Breast epithelium (tissue), 4 donors: Measurements from ENCODE around the gene JMJD8. TPM values are rescaled to one million over a fixed set of nuclear protein-coding genes. Genes with fewer than 3 reads are reported as not detected.

Experiments
- DNase-seq, 2 donors: peaks; one replicate each; pipeline ENCODE4 v3.0.0-alpha.2; 2019; ENCODE audit warnings: low spot score in 2 of 2
- H3K27ac ChIP-seq, 2 donors: fragments of 200-600 bp; sonication (generic) in 1 of 2; one replicate each; pipeline ENCODE4 v1.5.1; 2016 to 2019; ENCODE audit warnings: mild to moderate bottlenecking in 1 of 2
- H3K27me3 ChIP-seq, 2 donors: fragments of 200-600 bp; sonication (generic) in 1 of 2; one replicate each; pipeline versions ENCODE4 v1.5.1 to v1.6.0; 2017 to 2019; ENCODE audit warnings: control low read depth in 1 of 2, mild to moderate bottlenecking in 1 of 2
- H3K36me3 ChIP-seq: fragments of 200-600 bp; one replicate; pipeline ENCODE4 v1.5.1; 2019
- H3K4me1 ChIP-seq, 2 donors: fragments of 200-600 bp; sonication (generic); one replicate each; pipeline ENCODE4 v1.5.1; 2016 to 2019; ENCODE audit warnings: control low read depth in 1 of 2
- H3K4me3 ChIP-seq, 3 donors: fragments of 200-600 bp; sonication (generic); 1 replicate in 2 of 3; 2 replicates in 1 of 3; pipeline ENCODE4 v1.5.1; 2016 to 2019; ENCODE audit warnings: mild to moderate bottlenecking in 3 of 3, moderate library complexity in 2 of 3
- H3K9me3 ChIP-seq, 2 donors: fragments of 200-600 bp; sonication (generic) in 1 of 2; one replicate each; pipeline ENCODE4 v1.5.1; 2016 to 2019; ENCODE audit warnings: control low read depth in 1 of 2
- CTCF ChIP-seq, 3 donors: fragments of 450-650 bp; IDR thresholded peaks; one replicate each; pipeline ENCODE4 v1.5.1; 2016 to 2017; ENCODE audit warnings: antibody characterized with exemption in 3 of 3, mild to moderate bottlenecking in 3 of 3, moderate library complexity in 3 of 3
- POLR2A ChIP-seq: fragments of 450-650 bp; IDR thresholded peaks from one replicate; pipeline ENCODE4 v1.6.1; 2016; ENCODE audit warnings: antibody characterized with exemption, mild to moderate bottlenecking, moderate library complexity
- POLR2AphosphoS5 ChIP-seq, 3 donors: sonication (generic); formaldehyde crosslinking; IDR thresholded peaks; one replicate each; pipeline ENCODE4 v1.6.1; 2017; ENCODE audit warnings: antibody characterized with exemption in 3 of 3
- intact Hi-C: fragments of 100-400 bp; cut with DNase I; formaldehyde crosslinking; loops from one replicate; pipeline ENCODE4 v1.15.1; 2023; ENCODE audit warnings: low total_unique reads
- total RNA-seq, 3 donors: library from RNA; depleted of rRNA; stranded (reverse); fragments of >200 nt; gene quantifications; one replicate each; pipeline ENCODE4 v1.1.0, GENCODE V29; 2016

The JMJD8 gene
- total RNA-seq, 3 donors from 2014 or later, result 67.2 to 83.4 (median 67.5) TPM

- no peak for DNase-seq
- TF ChIP-seq POLR2A (no peak), POLR2AphosphoS5 (IDR thresholded peaks at IDR 0.05) (no peak)
- Histone ChIP-seq H3K4me3 (no peak overlapping the region), H3K9me3 (no peaks in the 10 kb centered on the region), H3K4me1 (peaks cover 9 to 27% of the 10 kb centered on the region in 2 donors), H3K27ac (no peak overlapping the region), H3K36me3 (no peaks in the 10 kb centered on the region), H3K27me3 (no peaks in the 10 kb centered on the region)
- intact Hi-C loops, result no loop called here
These were observed 40.9 kb upstream of the JMJD8 start for GRCh38 chr16:725041-725376.

- TF ChIP-seq CTCF (IDR thresholded peaks at IDR 0.05) (no peak), POLR2AphosphoS5 (IDR thresholded peaks at IDR 0.05) (no peak), POLR2A (no peak)
- Histone ChIP-seq H3K27me3 (no peaks in the 10 kb centered on the region), H3K9me3 (no peaks in the 10 kb centered on the region), H3K4me1 (peaks cover 12 to 30% of the 10 kb centered on the region in 2 donors), H3K36me3 (no peaks in the 10 kb centered on the region), H3K4me3 (no peak overlapping the region), H3K27ac (no peak overlapping the region)
- no peak for DNase-seq
- intact Hi-C loops, result no loop called here
These were observed 40.3 kb upstream of the JMJD8 start for GRCh38 chr16:724188-725040.

DNA sequence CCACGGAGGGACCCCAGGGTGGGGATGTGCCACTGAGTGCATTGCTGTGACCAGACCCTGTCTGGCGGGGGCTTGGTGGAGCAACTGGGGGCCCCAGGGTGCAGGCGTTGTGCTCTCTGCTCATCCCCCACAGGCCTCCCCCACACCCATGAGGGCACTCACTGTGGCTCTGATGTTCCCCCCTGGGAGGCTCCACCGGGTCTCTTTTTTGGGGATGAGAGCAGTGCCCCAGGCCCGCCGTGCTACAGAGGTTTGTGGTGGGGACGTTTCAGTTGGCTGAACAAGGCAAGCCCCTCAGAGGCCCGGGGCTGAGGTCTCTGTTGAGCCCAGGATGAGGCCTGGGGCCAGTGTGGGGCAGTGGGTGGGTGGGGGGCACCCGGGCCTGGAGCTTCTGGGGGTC lies 39.6 kb upstream of the JMJD8 start:
- no peak for DNase-seq
- H3K4me1 ChIP-seq, result peaks cover 12 to 30% of the 10 kb centered on the region in 2 donors

GRCh38 chr16:722835-723633 lies 38.9 kb upstream of the JMJD8 start:
- no peak for TF ChIP-seq CTCF (IDR thresholded peaks at IDR 0.05)
- no peak for TF ChIP-seq POLR2A
- TF ChIP-seq POLR2AphosphoS5 (IDR thresholded peaks at IDR 0.05), result no peak
- intact Hi-C loops, result no loop called here
- H3K27me3 ChIP-seq, result no peaks in the 10 kb centered on the region
- H3K36me3 ChIP-seq, result no peaks in the 10 kb centered on the region
- DNase-seq, result no peak
- H3K9me3 ChIP-seq, result no peaks in the 10 kb centered on the region
- peaks cover 12 to 25% of the 10 kb centered on the region in 2 donors for H3K4me1 ChIP-seq
- no peak overlapping the region for H3K27ac ChIP-seq
- H3K4me3 ChIP-seq, result no peak overlapping the region

More for the DNA sequence above, 39.6 kb upstream of the JMJD8 start:
- Histone ChIP-seq H3K27me3 (no peaks in the 10 kb centered on the region), H3K36me3 (no peaks in the 10 kb centered on the region), H3K9me3 (no peaks in the 10 kb centered on the region), H3K27ac (no peak overlapping the region), H3K4me3 (no peak overlapping the region)
- TF ChIP-seq CTCF (IDR thresholded peaks at IDR 0.05) (no peak), POLR2AphosphoS5 (IDR thresholded peaks at IDR 0.05) (no peak), POLR2A (no peak)
- intact Hi-C loops, result no loop called here

DNA sequence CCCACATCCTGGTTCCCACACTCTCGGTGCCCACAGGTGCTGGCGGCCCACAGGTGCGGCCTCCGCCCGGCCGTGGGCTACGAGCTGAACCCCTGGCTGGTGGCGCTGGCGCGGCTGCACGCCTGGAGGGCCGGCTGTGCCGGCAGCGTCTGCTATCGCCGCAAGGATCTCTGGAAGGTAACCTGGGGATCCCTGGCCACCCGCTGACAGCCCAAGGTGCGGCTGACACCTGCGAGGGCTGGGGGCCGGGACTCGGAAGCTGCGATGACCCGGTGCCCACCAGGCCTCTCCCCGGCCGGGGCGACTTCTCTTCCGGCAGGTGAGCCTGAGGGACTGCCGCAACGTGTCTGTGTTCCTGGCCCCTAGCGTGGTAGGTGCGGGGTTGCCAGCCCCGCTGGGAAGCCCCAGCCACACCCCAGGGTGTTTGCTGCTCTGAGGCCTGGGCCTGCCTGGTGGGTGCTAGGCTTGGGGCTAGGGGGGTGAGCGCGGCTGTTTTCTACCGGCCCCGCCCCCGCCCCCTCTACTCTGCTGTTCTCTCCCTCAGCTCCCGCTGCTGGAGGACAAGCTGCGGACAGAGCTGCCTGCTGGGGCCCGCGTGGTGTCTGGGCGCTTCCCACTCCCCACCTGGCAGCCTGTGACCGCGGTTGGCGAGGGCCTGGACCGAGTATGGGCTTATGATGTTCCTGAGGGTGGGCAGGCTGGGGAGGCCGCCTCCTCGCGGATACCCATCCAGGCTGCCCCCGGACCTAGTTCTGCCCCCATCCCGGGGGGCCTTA lies 37.8 kb upstream of the JMJD8 start:
- intact Hi-C loops, result no loop called here
- H3K27me3 ChIP-seq, result no peaks in the 10 kb centered on the region
- no peak for DNase-seq
- H3K27ac ChIP-seq, result peak overlapping the region; percentile 75 to 88
- H3K4me1 ChIP-seq, result peaks cover 12 to 21% of the 10 kb centered on the region in 2 donors
- peak overlapping the region; percentile 64 to 79 (median 76) for H3K4me3 ChIP-seq
- H3K36me3 ChIP-seq, result no peaks in the 10 kb centered on the region
- H3K9me3 ChIP-seq, result no peaks in the 10 kb centered on the region
- TF ChIP-seq POLR2AphosphoS5 (IDR thresholded peaks at IDR 0.05), result no peak
- no peak for TF ChIP-seq CTCF (IDR thresholded peaks at IDR 0.05)
- TF ChIP-seq POLR2A, result no peak
